Keratinocyte (primary cell): ENCODE measurements around the gene IL13RA2.
A peak's percentile ranks its signal among the peaks of the same experiment; 100 is the strongest.

Source experiments
- CTCF ChIP-seq, 3 experiments: IDR thresholded peaks in 1 of 3; conservative IDR thresholded peaks in 1 of 3; optimal IDR thresholded peaks in 1 of 3; 2 replicates in 2 of 3; 3 replicates in 1 of 3; pipeline versions ENCODE3 to v1.5.1; 2011; ENCODE audit warnings: low read length in 3 of 3, mild to moderate bottlenecking in 3 of 3, moderate library complexity in 2 of 3, control low read depth in 1 of 3, inconsistent platforms in 1 of 3; ENCODE audit not compliant: insufficient read depth in 2 of 3; ENCODE audit errors: extremely low read depth in 1 of 3
- EZH2 ChIP-seq: IDR thresholded peaks from one replicate; pipeline ENCODE4 v1.6.1; 2012; ENCODE audit warnings: inconsistent platforms, mild to moderate bottlenecking, low read length, moderate library complexity

GRCh38 chrX:115018040-115018647 is 728 bp upstream of the IL13RA2 start:
- TF ChIP-seq CTCF (optimal IDR thresholded peaks at IDR 0.05 in 1 of 3, IDR thresholded peaks at IDR 0.05 in 1 of 3, conservative IDR thresholded peaks at IDR 0.05 in 1 of 3; ENCODE audit: extremely low read depth in 1 of 3, insufficient read depth in 2 of 3, low read length in 3 of 3) = peak in 2 of 3 experiments; percentile 4 to 17
- TF ChIP-seq EZH2 = no peak
